Esophagus squamous epithelium (tissue), 5 donors: ENCODE data around the gene LINS1. TPM values are rescaled to one million over a fixed set of nuclear protein-coding genes. Genes with fewer than 3 reads are reported as not detected.

Experiments
- DNase-seq: peaks from one replicate; lab custom pipeline; 2025; lab: John Stamatoyannopoulos, UW
- H3K27ac ChIP-seq, 4 donors: fragments of 200-600 bp; sonication (generic); one replicate each; pipeline ENCODE4 v1.5.1; 2016 to 2019; ENCODE audit warnings: mild to moderate bottlenecking in 1 of 4
- H3K27me3 ChIP-seq, 4 donors: fragments of 200-600 bp; sonication (generic); 1 replicate in 3 of 4; 2 replicates in 1 of 4; pipeline versions ENCODE4 v1.5.1 to v1.6.0; 2017 to 2021; ENCODE audit warnings: antibody characterized with exemption in 1 of 4
- H3K36me3 ChIP-seq, 3 donors: fragments of 200-600 bp; sonication (generic); one replicate each; pipeline ENCODE4 v1.5.1; 2016 to 2019
- H3K4me1 ChIP-seq, 3 donors: fragments of 200-600 bp; sonication (generic); one replicate each; pipeline ENCODE4 v1.5.1; 2017 to 2019
- H3K4me3 ChIP-seq, 4 donors: fragments of 200-600 bp; sonication (generic); 1 replicate in 3 of 4; 2 replicates in 1 of 4; pipeline ENCODE4 v1.5.1; 2016 to 2019; ENCODE audit warnings: mild to moderate bottlenecking in 2 of 4, moderate library complexity in 1 of 4
- H3K9me3 ChIP-seq, 3 donors: fragments of 200-600 bp; sonication (generic); one replicate each; pipeline ENCODE4 v1.5.1; 2016 to 2019
- CTCF ChIP-seq, 6 experiments: fragments of 450-650 bp in 4 of 6; fragments of 200-600 bp in 2 of 6; sonication (generic) in 2 of 6; IDR thresholded peaks; one replicate each; pipeline ENCODE4 v1.5.1; 2016 to 2019; ENCODE audit warnings: antibody characterized with exemption in 6 of 6, mild to moderate bottlenecking in 4 of 6, moderate library complexity in 4 of 6
- POLR2A ChIP-seq, 4 donors: fragments of 450-650 bp; IDR thresholded peaks; one replicate each; pipeline ENCODE4 v1.6.1; 2017; ENCODE audit warnings: antibody characterized with exemption in 4 of 4, mild to moderate bottlenecking in 4 of 4, moderate library complexity in 3 of 4
- WGBS, 2 donors: methylation state at CpG; one replicate each; pipeline ENCODE4 v1.1.5; 2018; 5-methylcytosine and 5-hydroxymethylcytosine counted together
- intact Hi-C: fragments of 100-400 bp; cut with DNase I; formaldehyde crosslinking; loops from one replicate; pipeline ENCODE4 v1.15.0; 2022
- total RNA-seq, 4 donors: library from RNA; depleted of rRNA; stranded (reverse); fragments of >200 nt; gene quantifications; one replicate each; pipeline ENCODE4 v1.1.0, GENCODE V29; 2016
- donor health status: DM: yes; HTN: yes; CAD: no.

LINS1 gene
- total RNA-seq, 4 donors from 2014 or later = 9.1 to 44.6 (median 19.4) TPM

GRCh38 chr15:100631831-100632230 is 29.8 kb upstream of the LINS1 start:
- no peak overlapping the region for H3K27ac ChIP-seq
- DNase-seq = no peak
- intact Hi-C loops = loop anchor here (5.0 kb wide), 1 partner anchor 240 kb away; no protein-coding TSS in a partner anchor

GRCh38 chr15:100628746-100629145 is 26.8 kb upstream of the LINS1 start:
- 61 to 68% methylated on average over 3 of the region's 3 CpGs for WGBS, 2 donors
- DNase-seq = no peak
- peaks cover 0 to 48% (median 4%) of the 10 kb centered on the region in 3 donors for H3K36me3 ChIP-seq
- no peak overlapping the region for H3K4me3 ChIP-seq
- no peak overlapping the region for H3K27ac ChIP-seq
- TF ChIP-seq CTCF (IDR thresholded peaks at IDR 0.05) (no peak), POLR2A (IDR thresholded peaks at IDR 0.05) (no peak)
- intact Hi-C loops = loop anchor here (5.0 kb wide), 1 partner anchor 379 kb away; no protein-coding TSS in a partner anchor
- no peaks in the 10 kb centered on the region for H3K9me3 ChIP-seq
- no peaks in the 10 kb centered on the region for H3K27me3 ChIP-seq
- H3K4me1 ChIP-seq = no peaks in the 10 kb centered on the region

More at GRCh38 chr15:100631831-100632230, 29.8 kb upstream of the LINS1 start:
- peaks cover 0 to 12% (median 4%) of the 10 kb centered on the region in 3 donors for H3K4me1 ChIP-seq
- 88 to 100% methylated on average over 4 to 10 of the region's 10 CpGs for WGBS, 2 donors
- TF ChIP-seq CTCF (IDR thresholded peaks at IDR 0.05) (no peak), POLR2A (IDR thresholded peaks at IDR 0.05) (no peak)
- peaks cover 0 to 48% (median 4%) of the 10 kb centered on the region in 3 donors for H3K36me3 ChIP-seq
- no peaks in the 10 kb centered on the region for H3K9me3 ChIP-seq
- H3K27me3 ChIP-seq = no peaks in the 10 kb centered on the region
- H3K4me3 ChIP-seq = no peak overlapping the region

- intact Hi-C loops = loop anchor here (5.0 kb wide), 1 partner anchor 379 kb away; no protein-coding TSS in a partner anchor
- Histone ChIP-seq H3K9me3 (no peaks in the 10 kb centered on the region), H3K36me3 (peaks cover 0 to 41% (median 4%) of the 10 kb centered on the region in 3 donors), H3K4me3 (no peak overlapping the region), H3K27ac (no peak overlapping the region), H3K4me1 (no peaks in the 10 kb centered on the region), H3K27me3 (no peaks in the 10 kb centered on the region)
- no peak for DNase-seq
- TF ChIP-seq POLR2A (IDR thresholded peaks at IDR 0.05) (no peak), CTCF (IDR thresholded peaks at IDR 0.05) (peak; percentile 60 to 90 (median 82))
- WGBS, 2 donors = 18 to 28% methylated on average over 6 of the region's 6 CpGs
Observed at GRCh38 chr15:100627789-100628395, 25.9 kb upstream of the LINS1 start.

- 76 to 84% methylated on average over 5 of the region's 5 CpGs for WGBS, 2 donors
- no peaks in the 10 kb centered on the region for H3K9me3 ChIP-seq
- H3K27ac ChIP-seq = no peak overlapping the region
- no peaks in the 10 kb centered on the region for H3K27me3 ChIP-seq
- no peak for DNase-seq
- H3K4me1 ChIP-seq = no peaks in the 10 kb centered on the region
- H3K4me3 ChIP-seq = no peak overlapping the region
- peaks cover 0 to 31% (median 8%) of the 10 kb centered on the region in 3 donors for H3K36me3 ChIP-seq
- no peak for TF ChIP-seq POLR2A (IDR thresholded peaks at IDR 0.05)
- TF ChIP-seq CTCF (IDR thresholded peaks at IDR 0.05) = no peak
- intact Hi-C loops = no loop called here
Observed at GRCh38 chr15:100623301-100623700, 21.3 kb upstream of the LINS1 start.

GRCh38 chr15:100616700-100617099 is 14.7 kb upstream of the LINS1 start:
- WGBS, 2 donors = 88 to 90% methylated on average over 2 of the region's 2 CpGs
- intact Hi-C loops = no loop called here

More at GRCh38 chr15:100616700-100617099, 14.7 kb upstream of the LINS1 start:
- no peak for TF ChIP-seq POLR2A (IDR thresholded peaks at IDR 0.05)
- TF ChIP-seq CTCF (IDR thresholded peaks at IDR 0.05) = no peak
- H3K27me3 ChIP-seq = no peaks in the 10 kb centered on the region
- no peak for DNase-seq
- no peaks in the 10 kb centered on the region for H3K9me3 ChIP-seq
- no peaks in the 10 kb centered on the region for H3K4me1 ChIP-seq
- no peak overlapping the region for H3K4me3 ChIP-seq
- H3K36me3 ChIP-seq = peaks cover 0 to 97% (median 19%) of the 10 kb centered on the region in 3 donors
- H3K27ac ChIP-seq = no peak overlapping the region
